ENCODE measurements around the gene DOCK9. TPM values are rescaled to one million over a fixed set of nuclear protein-coding genes. Genes with fewer than 3 reads are reported as not detected.

The DOCK9 gene
- total and polyA plus RNA-seq, 9 of the 15 experiments (the other 6 are each of a cell fraction or from before 2014, with no cell fraction given) = 3.5 to 25.3 (median 16.7) TPM

- TF ChIP-seq ZNF639 (CRISPR knock-in tag; conservative IDR thresholded peaks at IDR 0.05 in 1 of 2, IDR thresholded peaks at IDR 0.05 in 1 of 2) (no peak), SMARCE1 (IDR thresholded peaks at IDR 0.05) (no peak), FOS (IDR thresholded peaks at IDR 0.05; ENCODE audit: extremely low read depth, insufficient read length) (no peak)
These were observed 20.1 kb upstream of the DOCK9 start (continued) for GRCh38 chr13:98997738-98998641.

GRCh38 chr13:98997011-98997730, 19.3 kb upstream of the DOCK9 start:
- no TSS peak for BruUV-seq (replicated peaks)
- H3K4me1 ChIP-seq (replicated peaks in 1 of 2; ENCODE audit: control insufficient read depth in 2 of 2, insufficient read depth in 2 of 2, low read length in 2 of 2) = peaks cover 0 to 20% of the 10 kb centered on the region in 2 experiments; a peak in 3 of 5 replicates
- H3K9me3 ChIP-seq (replicated peaks; ENCODE audit: control insufficient read depth, insufficient read depth, low read depth, low read length) = no peaks in the 10 kb centered on the region
- CTCF ChIA-PET (ENCODE audit: low intra/inter-chr PET ratio) = no interaction called here
- H2AFZ ChIP-seq (ENCODE audit: low read depth, low read length) = no peak overlapping the region
- DNase-seq (ENCODE audit: extremely low read depth in 1 of 4, low spot score in 3 of 4) (no peak), FAIRE-seq (no peak), ATAC-seq (no peak)
- no peak overlapping the region for H3K4me2 ChIP-seq (ENCODE audit: insufficient read depth, low read length)
- H3K27me3 ChIP-seq (ENCODE audit: control insufficient read depth in 2 of 2, insufficient read depth in 2 of 2, low read length in 2 of 2) = no peaks in the 10 kb centered on the region
- H3K36me3 ChIP-seq (ENCODE audit: control insufficient read depth, insufficient read depth, low read length) = no peaks in the 10 kb centered on the region
- no peak overlapping the region for H3K4me3 ChIP-seq
- intact Hi-C loops (cut with micrococcal nuclease) (loop anchor here (10.0 kb wide), 1 partner anchor 88 kb away; no protein-coding TSS in a partner anchor), in situ Hi-C loops (cut with MboI) (no loop called here)
- POLR2A ChIA-PET = interaction anchor here (0.6 to 0.7 kb wide), 2 partner anchors 12 to 20 kb away, joined by 4 to 5 read pairs; no protein-coding TSS in a partner anchor
- no peak overlapping the region for H3K27ac ChIP-seq (ENCODE audit: extremely low read depth, low read depth, low read length)
- H3K9me1 ChIP-seq (ENCODE audit: control insufficient read depth, insufficient read depth, low read length) = peaks cover 4% of the 10 kb centered on the region
- no peak overlapping the region for H3K9ac ChIP-seq (ENCODE audit: insufficient read depth in 1 of 2, low read depth in 2 of 2, low read length in 2 of 2)
- no peaks in the 10 kb centered on the region for H3K79me2 ChIP-seq (ENCODE audit: control insufficient read depth, insufficient read depth, low read length)
- 91% methylated on average over 10 of the region's 11 CpGs for WGBS (ENCODE audit: insufficient coverage, low coverage, missing lambda C conversion rate)
- no peaks in the 10 kb centered on the region for H4K20me1 ChIP-seq (replicated peaks; ENCODE audit: control insufficient read depth, insufficient read depth, low read length)
- TF ChIP-seq GTF2F1 (IDR thresholded peaks at IDR 0.05; ENCODE audit: low read depth, low read length) (no peak), ZNF444 (CRISPR knock-in tag; IDR thresholded peaks at IDR 0.05) (no peak), ZNF717 (CRISPR knock-in tag; IDR thresholded peaks at IDR 0.05) (no peak), RBM39 (optimal IDR thresholded peaks at IDR 0.05; ENCODE audit: low read depth, low read length) (no peak), DLX4 (CRISPR knock-in tag; IDR thresholded peaks at IDR 0.05) (no peak), XRCC4 (IDR thresholded peaks at IDR 0.05; ENCODE audit: extremely low read depth, insufficient read depth, insufficient read length) (no peak), POLR2H (tag; IDR thresholded peaks at IDR 0.05; ENCODE audit: low read depth) (no peak), EWSR1 (IDR thresholded peaks at IDR 0.05; ENCODE audit: borderline replicate concordance, low read depth, partially characterized antibody) (no peak), CC2D1A (IDR thresholded peaks at IDR 0.05) (no peak), ELK1 (CRISPR knock-in tag; IDR thresholded peaks at IDR 0.05) (no peak)

All from K562 (cell line).